ENCODE measurements around the gene KCNQ5.
A peak's percentile ranks its signal among the peaks of the same experiment; 100 is the strongest.

KCNQ5 gene

DNA sequence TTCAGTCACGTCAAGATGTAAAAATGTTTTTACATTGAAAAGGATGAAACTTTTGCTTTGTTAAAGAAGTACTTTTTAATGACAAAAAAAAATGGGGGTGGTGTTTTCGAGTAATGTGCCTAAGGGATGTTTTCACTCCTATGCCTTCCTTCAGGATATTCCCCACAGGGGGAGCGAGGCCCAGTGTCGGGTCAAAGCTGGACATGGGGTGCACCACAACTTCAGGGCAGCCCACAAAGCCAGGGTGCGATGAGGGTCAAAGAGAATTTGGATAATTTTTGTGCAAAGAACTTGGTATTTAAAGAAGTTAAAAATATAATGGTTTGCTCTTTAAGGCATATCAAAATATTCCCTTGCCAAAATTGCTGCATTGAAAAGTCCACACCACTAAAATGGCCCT lies 247.8 kb downstream of the KCNQ5 start:
- DNase-seq (ENCODE audit: low read depth): no peak
- TF ChIP-seq, protein P1, sequence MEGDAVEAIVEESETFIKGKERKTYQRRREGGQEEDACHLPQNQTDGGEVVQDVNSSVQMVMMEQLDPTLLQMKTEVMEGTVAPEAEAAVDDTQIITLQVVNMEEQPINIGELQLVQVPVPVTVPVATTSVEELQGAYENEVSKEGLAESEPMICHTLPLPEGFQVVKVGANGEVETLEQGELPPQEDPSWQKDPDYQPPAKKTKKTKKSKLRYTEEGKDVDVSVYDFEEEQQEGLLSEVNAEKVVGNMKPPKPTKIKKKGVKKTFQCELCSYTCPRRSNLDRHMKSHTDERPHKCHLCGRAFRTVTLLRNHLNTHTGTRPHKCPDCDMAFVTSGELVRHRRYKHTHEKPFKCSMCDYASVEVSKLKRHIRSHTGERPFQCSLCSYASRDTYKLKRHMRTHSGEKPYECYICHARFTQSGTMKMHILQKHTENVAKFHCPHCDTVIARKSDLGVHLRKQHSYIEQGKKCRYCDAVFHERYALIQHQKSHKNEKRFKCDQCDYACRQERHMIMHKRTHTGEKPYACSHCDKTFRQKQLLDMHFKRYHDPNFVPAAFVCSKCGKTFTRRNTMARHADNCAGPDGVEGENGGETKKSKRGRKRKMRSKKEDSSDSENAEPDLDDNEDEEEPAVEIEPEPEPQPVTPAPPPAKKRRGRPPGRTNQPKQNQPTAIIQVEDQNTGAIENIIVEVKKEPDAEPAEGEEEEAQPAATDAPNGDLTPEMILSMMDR (conservative IDR thresholded peaks at IDR 0.05; ENCODE audit: low read length): no peak
- H3K4me3 ChIP-seq (ENCODE audit: low read length): no peak overlapping the region

GRCh38 chr6:72873433-72873832 lies 251.6 kb downstream of the KCNQ5 start:
- TF ChIP-seq, protein P1 (conservative IDR thresholded peaks at IDR 0.05; ENCODE audit: low read length): no peak
- DNase-seq (ENCODE audit: low read depth): no peak
- H3K4me3 ChIP-seq (ENCODE audit: low read length): no peak overlapping the region

DNA sequence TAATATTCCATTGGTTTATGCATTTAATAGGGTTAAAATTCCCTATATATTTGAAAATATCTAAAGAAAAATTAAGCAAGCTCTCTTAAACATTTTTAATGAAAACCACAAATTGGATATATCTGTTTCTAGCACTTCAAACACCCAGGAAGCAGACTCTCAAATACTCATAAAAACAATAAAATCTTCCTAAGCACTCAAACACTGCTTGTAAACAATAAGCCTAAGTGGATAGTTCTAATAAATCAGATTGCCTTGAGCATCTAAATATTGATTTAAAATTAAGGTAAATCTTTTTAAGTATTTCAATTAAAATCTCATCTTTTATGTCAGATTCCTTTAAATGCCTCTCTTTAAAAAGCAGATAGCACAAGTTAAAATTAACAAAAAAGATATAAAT lies 254.4 kb downstream of the KCNQ5 start:
- no peak for DNase-seq (ENCODE audit: low read depth)
- no peak overlapping the region for H3K4me3 ChIP-seq (ENCODE audit: low read length)
- TF ChIP-seq, protein P1 (conservative IDR thresholded peaks at IDR 0.05; ENCODE audit: low read length): no peak

- TF ChIP-seq, protein P1 (conservative IDR thresholded peaks at IDR 0.05; ENCODE audit: low read length): no peak
- DNase-seq (ENCODE audit: low read depth): no peak
- H3K4me3 ChIP-seq (ENCODE audit: low read length): no peak overlapping the region
These were observed 264.3 kb downstream of the KCNQ5 start for GRCh38 chr6:72886170-72886569.

DNA sequence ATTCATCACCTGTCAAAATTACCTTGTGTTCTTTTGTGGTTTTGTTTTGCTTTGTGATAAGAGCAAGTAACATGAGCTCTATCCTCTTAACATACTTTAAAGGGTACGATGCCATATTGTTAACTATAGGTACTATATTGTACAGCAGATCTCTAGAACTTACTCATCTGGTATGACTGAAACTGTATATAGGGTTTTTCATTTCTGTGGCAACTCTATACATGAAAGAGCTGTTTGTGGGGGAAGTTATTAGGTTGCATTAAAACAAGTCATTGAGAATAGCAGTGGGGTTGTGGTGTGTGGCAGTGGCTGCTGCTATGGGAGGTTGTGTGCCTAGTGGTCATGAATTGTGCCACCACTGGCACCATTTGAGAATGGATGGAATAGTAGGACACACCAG lies 268.4 kb downstream of the KCNQ5 start:
- no peak overlapping the region for H3K4me3 ChIP-seq (ENCODE audit: low read length)
- TF ChIP-seq, protein P1 (conservative IDR thresholded peaks at IDR 0.05; ENCODE audit: low read length): no peak
- no peak for DNase-seq (ENCODE audit: low read depth)

- no peak overlapping the region for H3K4me3 ChIP-seq (ENCODE audit: low read length)
- TF ChIP-seq, protein P1 (conservative IDR thresholded peaks at IDR 0.05; ENCODE audit: low read length): no peak
- peak; percentile 57 for DNase-seq (ENCODE audit: low read depth)
These were observed 268.8 kb downstream of the KCNQ5 start for GRCh38 chr6:72890671-72891070.

DNA sequence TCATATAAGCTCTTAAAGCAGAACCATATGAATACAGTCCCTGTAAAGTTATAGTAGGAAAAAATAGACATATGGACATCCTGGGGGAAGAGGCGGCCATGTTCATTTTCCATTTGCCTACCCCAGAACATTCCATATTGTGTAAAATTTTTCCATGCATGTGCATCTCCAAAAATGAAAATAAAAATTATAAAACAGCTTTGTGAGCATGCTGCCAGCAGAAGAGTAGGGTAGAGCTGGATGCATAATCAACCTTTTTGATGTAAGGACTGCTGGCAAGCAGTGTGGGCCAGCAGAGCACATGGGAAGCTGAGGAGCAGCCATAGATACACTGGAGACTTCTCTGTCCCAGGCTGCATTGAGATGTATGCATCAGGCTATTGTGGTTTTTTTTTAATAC lies 271.0 kb downstream of the KCNQ5 start:
- TF ChIP-seq, protein P1 (conservative IDR thresholded peaks at IDR 0.05; ENCODE audit: low read length): no peak
- no peak for DNase-seq (ENCODE audit: low read depth)
- no peak overlapping the region for H3K4me3 ChIP-seq (ENCODE audit: low read length)
